ENCODE results near the gene MSL1. TPM values are rescaled to one million over a fixed set of nuclear protein-coding genes. Genes with fewer than 3 reads are reported as not detected.

Gene MSL1
- polyA plus RNA-seq, result 10.1 TPM

- Mint-ChIP-seq H3K27ac (peak within 1 kb of the TSS; percentile 5 to 87 (median 67)), H3K36me3 (no peaks in the 10 kb centered on the region), H3K4me1 (peaks cover 22 to 23% (median 23%) of the 10 kb centered on the region in 3 donors), H3K9me3 (no peaks in the 10 kb centered on the region), H3K4me3 (peak within 1 kb of the TSS; percentile 88 to 100 (median 94)), H3K27me3 (no peaks in the 10 kb centered on the region)
Observed at GRCh38 chr17:40121181-40122135, at the start of gene MSL1. TSS of gene MSL1 (plus strand) at chr17:40121971. CDS start at chr17:40122613, 642 bp downstream.

GRCh38 chr17:40072040-40072734, 49.6 kb upstream of the MSL1 start:
- Mint-ChIP-seq H3K36me3 (no peaks in the 10 kb centered on the region), H3K27me3 (peaks cover 2% of the 10 kb centered on the region), H3K9me3 (no peaks in the 10 kb centered on the region), H3K27ac (peak overlapping the region in 1 of 3 donors; percentile 53), H3K4me3 (no peak overlapping the region), H3K4me1 (peaks cover 25 to 33% (median 33%) of the 10 kb centered on the region in 3 donors)

GRCh38 chr17:40072735-40073346, 48.9 kb upstream of the MSL1 start:
- H3K9me3 Mint-ChIP-seq, result no peaks in the 10 kb centered on the region
- peak overlapping the region in 1 of 3 donors; percentile 67 for H3K27ac Mint-ChIP-seq
- no peak overlapping the region for H3K4me3 Mint-ChIP-seq
- H3K4me1 Mint-ChIP-seq, result peaks cover 26 to 32% (median 30%) of the 10 kb centered on the region in 3 donors
- H3K27me3 Mint-ChIP-seq, result peaks cover 2% of the 10 kb centered on the region
- H3K36me3 Mint-ChIP-seq, result no peaks in the 10 kb centered on the region

GRCh38 chr17:40073454-40074174, 48.2 kb upstream of the MSL1 start:
- Mint-ChIP-seq H3K27me3 (peaks cover 2% of the 10 kb centered on the region), H3K9me3 (no peaks in the 10 kb centered on the region), H3K27ac (peak overlapping the region; percentile 21 to 67 (median 58)), H3K4me1 (peaks cover 21 to 24% (median 24%) of the 10 kb centered on the region in 3 donors), H3K4me3 (no peak overlapping the region), H3K36me3 (no peaks in the 10 kb centered on the region)

GRCh38 chr17:40074175-40074512, 47.6 kb upstream of the MSL1 start:
- peak overlapping the region in 1 of 3 donors; percentile 58 for H3K27ac Mint-ChIP-seq
- no peaks in the 10 kb centered on the region for H3K9me3 Mint-ChIP-seq
- no peak overlapping the region for H3K4me3 Mint-ChIP-seq
- H3K27me3 Mint-ChIP-seq, result peaks cover 2% of the 10 kb centered on the region
- H3K4me1 Mint-ChIP-seq, result peaks cover 20 to 22% (median 21%) of the 10 kb centered on the region in 3 donors
- H3K36me3 Mint-ChIP-seq, result no peaks in the 10 kb centered on the region

- H3K4me3 Mint-ChIP-seq, result peak overlapping the region in 1 of 4 donors; percentile 25
- peaks cover 2% of the 10 kb centered on the region for H3K27me3 Mint-ChIP-seq
- H3K36me3 Mint-ChIP-seq, result no peaks in the 10 kb centered on the region
- peak overlapping the region in 2 of 3 donors; percentile 27 to 76 for H3K27ac Mint-ChIP-seq
- H3K9me3 Mint-ChIP-seq, result no peaks in the 10 kb centered on the region
- peaks cover 13 to 17% (median 15%) of the 10 kb centered on the region in 3 donors for H3K4me1 Mint-ChIP-seq
Observed at GRCh38 chr17:40074871-40075200, 46.9 kb upstream of the MSL1 start.

- no peaks in the 10 kb centered on the region for H3K27me3 Mint-ChIP-seq
- peaks cover 10 to 14% (median 11%) of the 10 kb centered on the region in 3 donors for H3K4me1 Mint-ChIP-seq
- H3K4me3 Mint-ChIP-seq, result peak overlapping the region in 3 of 4 donors; percentile 8 to 33 (median 30)
- H3K36me3 Mint-ChIP-seq, result no peaks in the 10 kb centered on the region
- H3K27ac Mint-ChIP-seq, result peak overlapping the region in 2 of 3 donors; percentile 49 to 80
- no peaks in the 10 kb centered on the region for H3K9me3 Mint-ChIP-seq
Observed at GRCh38 chr17:40075201-40075941, 46.4 kb upstream of the MSL1 start.

- peaks cover 1% of the 10 kb centered on the region for H3K27me3 Mint-ChIP-seq
- H3K27ac Mint-ChIP-seq, result peak overlapping the region; percentile 49 to 74 (median 72)
- peaks cover 2% of the 10 kb centered on the region for H3K36me3 Mint-ChIP-seq
- peaks cover 7 to 12% (median 10%) of the 10 kb centered on the region in 3 donors for H3K4me1 Mint-ChIP-seq
- H3K9me3 Mint-ChIP-seq, result no peaks in the 10 kb centered on the region
- H3K4me3 Mint-ChIP-seq, result peak overlapping the region in 2 of 4 donors; percentile 8 to 33
Observed at GRCh38 chr17:40075942-40076498, 45.8 kb upstream of the MSL1 start.

- peaks cover 7 to 12% (median 10%) of the 10 kb centered on the region in 3 donors for H3K4me1 Mint-ChIP-seq
- no peak overlapping the region for H3K4me3 Mint-ChIP-seq
- peaks cover 2% of the 10 kb centered on the region for H3K36me3 Mint-ChIP-seq
- H3K27me3 Mint-ChIP-seq, result peaks cover 1% of the 10 kb centered on the region
- no peaks in the 10 kb centered on the region for H3K9me3 Mint-ChIP-seq
- peak overlapping the region in 1 of 3 donors; percentile 72 for H3K27ac Mint-ChIP-seq
Observed at GRCh38 chr17:40076591-40076990, 45.2 kb upstream of the MSL1 start.

GRCh38 chr17:40079545-40079944, 42.2 kb upstream of the MSL1 start:
- Mint-ChIP-seq H3K4me1 (peaks cover 6 to 10% (median 10%) of the 10 kb centered on the region in 3 donors), H3K36me3 (peaks cover 2% of the 10 kb centered on the region), H3K4me3 (no peak overlapping the region), H3K9me3 (no peaks in the 10 kb centered on the region), H3K27ac (no peak overlapping the region), H3K27me3 (peaks cover 1% of the 10 kb centered on the region)

- no peaks in the 10 kb centered on the region for H3K9me3 Mint-ChIP-seq
- peaks cover 0 to 4% (median 4%) of the 10 kb centered on the region in 3 donors for H3K4me1 Mint-ChIP-seq
- H3K27ac Mint-ChIP-seq, result no peak overlapping the region
- no peak overlapping the region for H3K4me3 Mint-ChIP-seq
- peaks cover 4% of the 10 kb centered on the region for H3K36me3 Mint-ChIP-seq
- H3K27me3 Mint-ChIP-seq, result peaks cover 1% of the 10 kb centered on the region
Observed at GRCh38 chr17:40084477-40084876, 37.3 kb upstream of the MSL1 start.

GRCh38 chr17:40086150-40087044, 35.4 kb upstream of the MSL1 start:
- Mint-ChIP-seq H3K36me3 (peaks cover 3% of the 10 kb centered on the region), H3K27me3 (no peaks in the 10 kb centered on the region), H3K4me1 (peaks cover 0 to 6% (median 4%) of the 10 kb centered on the region in 3 donors), H3K9me3 (no peaks in the 10 kb centered on the region), H3K4me3 (peak overlapping the region in 1 of 4 donors; percentile 17), H3K27ac (peak overlapping the region in 1 of 3 donors; percentile 89)
